ENCODE results near the gene CHML. TPM values are rescaled to one million over a fixed set of nuclear protein-coding genes. Genes with fewer than 3 reads are reported as not detected.

CHML gene
- total RNA-seq, 1 experiment from 2014 or later: 19.3 TPM

GRCh38 chr1:241636291-241636690, 3.9 kb downstream of the CHML start:
- DNase-seq (ENCODE audit: low read depth, low spot score) (no peak), ATAC-seq (no peak)
- in situ Hi-C loops (cut with HindIII; ENCODE audit: low pct_unique_long_range_greater_than_20kb, low sequenced_read_pairs): no loop called here
- CTCF ChIA-PET: no interaction called here
- Histone ChIP-seq H3K9me3 (ENCODE audit: control insufficient read depth, insufficient read depth, low read depth, low read length) (no peaks in the 10 kb centered on the region; the same call in 1 of the 2 replicates), H3K4me3 (ENCODE audit: low read depth in 2 of 2, low read length in 2 of 2) (no peak overlapping the region), H3K36me3 (ENCODE audit: control insufficient read depth, insufficient read depth, low read length) (peaks cover 5% of the 10 kb centered on the region), H3K27me3 (ENCODE audit: control insufficient read depth, insufficient read depth, low read length) (no peaks in the 10 kb centered on the region), H3K4me1 (ENCODE audit: control insufficient read depth, insufficient read depth, low read length) (peaks cover 10% of the 10 kb centered on the region; the same call in 1 of the 2 replicates), H3K27ac (ENCODE audit: low read length) (no peak overlapping the region)
- no peak for TF ChIP-seq SIN3A (IDR thresholded peaks at IDR 0.05; ENCODE audit: borderline replicate concordance, insufficient read depth, low read depth, low read length)
- no peak for TF ChIP-seq CTCF (IDR thresholded peaks at IDR 0.05)
- TF ChIP-seq REST (IDR thresholded peaks at IDR 0.05; ENCODE audit: insufficient read depth in 1 of 2, low read depth in 2 of 2, low read length in 1 of 2): no peak
- TF ChIP-seq TCF7L2 (IDR thresholded peaks at IDR 0.05; ENCODE audit: low read depth, low read length): no peak
- no peak for TF ChIP-seq POLR2AphosphoS5 (IDR thresholded peaks at IDR 0.05; ENCODE audit: low read depth, low read length)
- no TSS peak for BruUV-seq (replicated peaks)
- POLR2A ChIA-PET: no interaction called here
- intact Hi-C loops (cut with micrococcal nuclease; ENCODE audit: unreplicated experiment): no loop called here

GRCh38 chr1:241635556-241636152, 4.5 kb downstream of the CHML start:
- intact Hi-C loops (cut with micrococcal nuclease; ENCODE audit: unreplicated experiment): no loop called here
- Histone ChIP-seq H3K9me3 (ENCODE audit: control insufficient read depth, insufficient read depth, low read depth, low read length) (no peaks in the 10 kb centered on the region), H3K4me3 (ENCODE audit: low read depth in 2 of 2, low read length in 2 of 2) (no peak overlapping the region), H3K36me3 (ENCODE audit: control insufficient read depth, insufficient read depth, low read length) (peaks cover 5% of the 10 kb centered on the region), H3K4me1 (ENCODE audit: control insufficient read depth, insufficient read depth, low read length) (peaks cover 7% of the 10 kb centered on the region; the same call in 1 of the 2 replicates), H3K27me3 (ENCODE audit: control insufficient read depth, insufficient read depth, low read length) (no peaks in the 10 kb centered on the region), H3K27ac (ENCODE audit: low read length) (no peak overlapping the region)
- POLR2A ChIA-PET: no interaction called here
- BruUV-seq (replicated peaks): no TSS peak
- TF ChIP-seq TCF7L2 (IDR thresholded peaks at IDR 0.05; ENCODE audit: low read depth, low read length) (no peak), POLR2AphosphoS5 (IDR thresholded peaks at IDR 0.05; ENCODE audit: low read depth, low read length) (no peak), SIN3A (IDR thresholded peaks at IDR 0.05; ENCODE audit: borderline replicate concordance, insufficient read depth, low read depth, low read length) (no peak), REST (IDR thresholded peaks at IDR 0.05; ENCODE audit: insufficient read depth in 1 of 2, low read depth in 2 of 2, low read length in 1 of 2) (no peak), CTCF (IDR thresholded peaks at IDR 0.05) (no peak)
- ATAC-seq (no peak), DNase-seq (ENCODE audit: low read depth, low spot score) (no peak)
- CTCF ChIA-PET: no interaction called here
- in situ Hi-C loops (cut with HindIII; ENCODE audit: low pct_unique_long_range_greater_than_20kb, low sequenced_read_pairs): no loop called here

Measured in Panc1 (cell line).